ENCODE measurements around the gene TPCN1. TPM values are rescaled to one million over a fixed set of nuclear protein-coding genes. Genes with fewer than 3 reads are reported as not detected.

TPCN1 gene
- total RNA-seq, 2 experiments from 2014 or later = 47.3 to 49.2 TPM

GRCh38 chr12:113332688-113333417 is 111.6 kb downstream of the TPCN1 start:
- H3K36me3 Mint-ChIP-seq (ENCODE audit: low read depth) = peaks cover 34% of the 10 kb centered on the region
- peaks cover 47% of the 10 kb centered on the region for H3K4me1 Mint-ChIP-seq (ENCODE audit: low read depth)
- intact Hi-C loops (cut with micrococcal nuclease) = loop anchor here (5.0 kb wide), 2 partner anchors 89 to 629 kb away; partner anchors contain the start of gene SDSL
- H3K27me3 Mint-ChIP-seq (ENCODE audit: low read depth) = no peaks in the 10 kb centered on the region
- peak overlapping the region; percentile 96 for H3K4me3 Mint-ChIP-seq
- CTCF ChIA-PET = interaction anchor here (0.6 to 1.2 kb wide), 2 partner anchors 92 to 93 kb away, joined by 3 read pairs; no protein-coding TSS in a partner anchor
- DNase-seq = no peak
- no peak overlapping the region for H3K27ac Mint-ChIP-seq
- no peaks in the 10 kb centered on the region for H3K9me3 Mint-ChIP-seq

GRCh38 chr12:113333418-113333750 is 112.1 kb downstream of the TPCN1 start:
- intact Hi-C loops (cut with micrococcal nuclease) = loop anchor here (5.0 kb wide), 2 partner anchors 89 to 629 kb away; partner anchors contain the start of gene SDSL
- H3K27me3 Mint-ChIP-seq (ENCODE audit: low read depth) = no peaks in the 10 kb centered on the region
- H3K4me3 Mint-ChIP-seq = peak overlapping the region; percentile 96
- peaks cover 45% of the 10 kb centered on the region for H3K4me1 Mint-ChIP-seq (ENCODE audit: low read depth)
- H3K36me3 Mint-ChIP-seq (ENCODE audit: low read depth) = peaks cover 32% of the 10 kb centered on the region
- no peaks in the 10 kb centered on the region for H3K9me3 Mint-ChIP-seq
- no peak overlapping the region for H3K27ac Mint-ChIP-seq
- CTCF ChIA-PET = no interaction called here
- DNase-seq = no peak

- H3K9me3 Mint-ChIP-seq = no peaks in the 10 kb centered on the region
- intact Hi-C loops (cut with micrococcal nuclease) = loop anchor here (2.0 to 5.0 kb wide), 3 partner anchors 88 to 628 kb away; partner anchors contain the start of genes SDSL and TPCN1
- H3K36me3 Mint-ChIP-seq (ENCODE audit: low read depth) = peaks cover 27% of the 10 kb centered on the region
- peak; percentile 13 for DNase-seq
- CTCF ChIA-PET = interaction anchor here (1.8 kb wide), 1 partner anchor 138 kb away, joined by 5 read pairs; no protein-coding TSS in a partner anchor
- no peaks in the 10 kb centered on the region for H3K27me3 Mint-ChIP-seq (ENCODE audit: low read depth)
- H3K27ac Mint-ChIP-seq = peak overlapping the region; percentile 84
- H3K4me1 Mint-ChIP-seq (ENCODE audit: low read depth) = peaks cover 42% of the 10 kb centered on the region
- peak overlapping the region; percentile 96 for H3K4me3 Mint-ChIP-seq
Measured at GRCh38 chr12:113333877-113334785, 112.9 kb downstream of the TPCN1 start.

- CTCF ChIA-PET = interaction anchor here (1.1 to 1.8 kb wide), 2 partner anchors 19 to 139 kb away, joined by 3 to 5 read pairs; no protein-coding TSS in a partner anchor
- Mint-ChIP-seq H3K4me3 (peak within 1 kb of the TSS; percentile 96), H3K9me3 (no peaks in the 10 kb centered on the region), H3K27me3 (ENCODE audit: low read depth) (no peaks in the 10 kb centered on the region), H3K4me1 (ENCODE audit: low read depth) (peaks cover 34% of the 10 kb centered on the region), H3K36me3 (ENCODE audit: low read depth) (peaks cover 20% of the 10 kb centered on the region), H3K27ac (peak within 1 kb of the TSS; percentile 84)
- intact Hi-C loops (cut with micrococcal nuclease) = loop anchor here (1.0 to 5.0 kb wide), 5 partner anchors 23 to 627 kb away; partner anchors contain the start of genes DDX54, PLBD2, RITA1 and SDSL
- peak; percentile 87 for DNase-seq
Measured at GRCh38 chr12:113334786-113335539, 113.7 kb downstream of the TPCN1 start, which contains the start of gene SLC8B1. Gene SLC8B1 (minus strand): TSS chr12:113335109. CDS start chr12:113332878, 2,231 bp downstream.

DNA sequence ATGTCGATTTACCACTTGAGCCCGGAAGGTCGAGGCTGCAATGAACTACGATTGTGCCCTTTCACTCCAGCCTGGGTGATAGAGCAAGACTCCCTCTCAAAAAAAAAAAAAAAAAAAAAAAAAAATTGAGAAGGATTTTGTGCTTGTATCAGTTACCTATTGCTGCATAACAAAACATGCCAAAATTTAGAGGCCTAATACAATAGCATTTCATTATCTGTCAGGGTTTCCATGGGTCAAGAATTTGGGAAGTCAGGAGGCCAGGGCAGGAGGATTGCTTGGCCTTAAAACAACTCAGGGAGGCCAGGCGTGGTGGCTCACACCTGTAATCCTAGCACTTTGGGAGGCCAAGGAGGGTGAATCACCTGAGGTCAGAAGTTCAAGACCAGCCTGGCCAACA is 118.3 kb downstream of the TPCN1 start:
- H3K36me3 Mint-ChIP-seq (ENCODE audit: low read depth) = peaks cover 2% of the 10 kb centered on the region
- DNase-seq = no peak
- CTCF ChIA-PET = no interaction called here
- H3K4me3 Mint-ChIP-seq = no peak overlapping the region
- peaks cover 2% of the 10 kb centered on the region for H3K4me1 Mint-ChIP-seq (ENCODE audit: low read depth)
- no peak overlapping the region for H3K27ac Mint-ChIP-seq
- intact Hi-C loops (cut with micrococcal nuclease) = no loop called here
- no peaks in the 10 kb centered on the region for H3K27me3 Mint-ChIP-seq (ENCODE audit: low read depth)
- H3K9me3 Mint-ChIP-seq = no peaks in the 10 kb centered on the region

GRCh38 chr12:113340061-113340460 is 118.8 kb downstream of the TPCN1 start:
- CTCF ChIA-PET = no interaction called here
- Mint-ChIP-seq H3K27ac (no peak overlapping the region), H3K27me3 (ENCODE audit: low read depth) (no peaks in the 10 kb centered on the region), H3K4me3 (no peak overlapping the region), H3K4me1 (ENCODE audit: low read depth) (peaks cover 2% of the 10 kb centered on the region), H3K9me3 (no peaks in the 10 kb centered on the region), H3K36me3 (ENCODE audit: low read depth) (no peaks in the 10 kb centered on the region)
- DNase-seq = no peak
- intact Hi-C loops (cut with micrococcal nuclease) = no loop called here

DNA sequence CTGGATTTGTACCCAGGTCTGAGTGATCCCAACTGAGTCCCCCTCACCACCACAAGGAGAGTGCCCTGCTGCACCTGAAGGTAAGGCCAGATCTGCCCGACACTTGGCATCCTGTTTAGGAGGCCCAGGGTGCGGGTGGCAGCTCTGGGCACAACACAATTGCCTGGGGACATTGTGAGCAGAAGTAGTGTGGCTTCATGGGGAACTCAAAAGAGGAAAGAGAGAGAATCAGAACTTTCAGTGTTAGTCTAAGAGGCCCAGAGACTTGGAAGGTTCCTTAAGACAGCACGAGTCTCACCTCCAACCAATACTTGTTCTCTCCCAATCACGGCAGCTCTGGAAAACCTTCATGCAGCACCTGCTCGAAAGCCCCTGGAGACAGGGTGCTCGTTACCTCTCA is 120.3 kb downstream of the TPCN1 start:
- H3K4me3 Mint-ChIP-seq = no peak overlapping the region
- no peaks in the 10 kb centered on the region for H3K4me1 Mint-ChIP-seq (ENCODE audit: low read depth)
- no peaks in the 10 kb centered on the region for H3K36me3 Mint-ChIP-seq (ENCODE audit: low read depth)
- intact Hi-C loops (cut with micrococcal nuclease) = no loop called here
- H3K9me3 Mint-ChIP-seq = no peaks in the 10 kb centered on the region
- no peak for DNase-seq
- no peaks in the 10 kb centered on the region for H3K27me3 Mint-ChIP-seq (ENCODE audit: low read depth)
- CTCF ChIA-PET = no interaction called here
- H3K27ac Mint-ChIP-seq = no peak overlapping the region

DNA sequence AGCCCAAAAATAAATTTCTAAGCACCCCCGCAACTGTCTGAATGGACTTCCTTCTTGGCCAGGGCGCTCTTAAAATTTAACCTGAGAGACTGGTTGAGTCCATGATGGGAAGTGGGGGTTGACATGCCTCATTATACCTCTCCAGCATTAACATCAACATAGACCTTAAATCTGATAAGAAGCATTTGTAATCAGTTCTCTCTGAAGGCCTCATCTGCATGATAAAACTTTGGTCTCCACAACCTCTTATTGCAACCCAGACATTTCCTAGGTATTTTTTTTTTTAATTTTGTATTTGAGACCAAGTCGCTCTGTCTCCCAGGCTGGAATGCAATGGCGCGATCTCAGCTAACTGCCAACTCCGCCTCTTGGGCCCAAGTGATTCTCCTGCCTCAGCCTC is 124.1 kb downstream of the TPCN1 start:
- CTCF ChIA-PET = no interaction called here
- H3K9me3 Mint-ChIP-seq = no peaks in the 10 kb centered on the region
- no peaks in the 10 kb centered on the region for H3K36me3 Mint-ChIP-seq (ENCODE audit: low read depth)
- H3K4me3 Mint-ChIP-seq = no peak overlapping the region
- H3K4me1 Mint-ChIP-seq (ENCODE audit: low read depth) = no peaks in the 10 kb centered on the region
- DNase-seq = no peak
- H3K27me3 Mint-ChIP-seq (ENCODE audit: low read depth) = no peaks in the 10 kb centered on the region
- intact Hi-C loops (cut with micrococcal nuclease) = no loop called here
- H3K27ac Mint-ChIP-seq = no peak overlapping the region

- CTCF ChIA-PET = interaction anchor here (0.6 to 0.7 kb wide), 2 partner anchors 10 to 84 kb away, joined by 3 read pairs; no protein-coding TSS in a partner anchor
- no peaks in the 10 kb centered on the region for H3K9me3 Mint-ChIP-seq
- H3K4me3 Mint-ChIP-seq = no peak overlapping the region
- no peaks in the 10 kb centered on the region for H3K27me3 Mint-ChIP-seq (ENCODE audit: low read depth)
- no peaks in the 10 kb centered on the region for H3K4me1 Mint-ChIP-seq (ENCODE audit: low read depth)
- no peak for DNase-seq
- no peak overlapping the region for H3K27ac Mint-ChIP-seq
- no peaks in the 10 kb centered on the region for H3K36me3 Mint-ChIP-seq (ENCODE audit: low read depth)
- intact Hi-C loops (cut with micrococcal nuclease) = no loop called here
Measured at GRCh38 chr12:113346353-113346752, 125.1 kb downstream of the TPCN1 start.

DNA sequence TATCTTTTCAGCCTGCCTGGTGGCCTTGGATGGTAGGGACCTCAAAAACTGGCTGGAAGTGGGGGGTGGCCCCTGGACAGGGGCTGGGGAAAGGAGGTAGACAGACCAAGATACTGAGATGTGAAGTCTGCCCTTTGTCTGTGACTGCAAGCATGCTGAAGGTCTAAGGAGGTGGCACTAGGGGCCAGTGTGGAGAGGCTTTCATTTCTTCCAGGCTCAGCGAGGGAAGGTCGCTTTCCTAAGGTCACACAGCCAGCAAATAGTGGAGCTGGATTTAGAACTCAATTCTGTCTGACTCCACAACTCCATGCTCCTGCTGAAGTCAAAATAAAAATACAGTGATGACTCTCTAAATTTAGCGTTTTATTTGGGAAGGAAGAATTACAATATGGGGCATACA is 125.8 kb downstream of the TPCN1 start:
- Mint-ChIP-seq H3K4me3 (no peak overlapping the region), H3K4me1 (ENCODE audit: low read depth) (no peaks in the 10 kb centered on the region), H3K9me3 (no peaks in the 10 kb centered on the region), H3K36me3 (ENCODE audit: low read depth) (no peaks in the 10 kb centered on the region), H3K27ac (no peak overlapping the region), H3K27me3 (ENCODE audit: low read depth) (no peaks in the 10 kb centered on the region)
- CTCF ChIA-PET = interaction anchor here (0.6 kb wide), 1 partner anchor 85 kb away, joined by 3 read pairs; no protein-coding TSS in a partner anchor
- intact Hi-C loops (cut with micrococcal nuclease) = no loop called here
- DNase-seq = no peak

GRCh38 chr12:113347892-113348291 is 126.6 kb downstream of the TPCN1 start:
- H3K4me3 Mint-ChIP-seq = no peak overlapping the region
- H3K4me1 Mint-ChIP-seq (ENCODE audit: low read depth) = no peaks in the 10 kb centered on the region
- DNase-seq = no peak
- no peaks in the 10 kb centered on the region for H3K27me3 Mint-ChIP-seq (ENCODE audit: low read depth)
- intact Hi-C loops (cut with micrococcal nuclease) = no loop called here
- no peak overlapping the region for H3K27ac Mint-ChIP-seq
- CTCF ChIA-PET = no interaction called here
- no peaks in the 10 kb centered on the region for H3K36me3 Mint-ChIP-seq (ENCODE audit: low read depth)
- H3K9me3 Mint-ChIP-seq = no peaks in the 10 kb centered on the region
